CD14-positive monocyte (primary cell): ENCODE measurements around the gene ADD2. TPM values are rescaled to one million over a fixed set of nuclear protein-coding genes. Genes with fewer than 3 reads are reported as not detected.

Experiments
- DNase-seq, 3 donors: peaks; one replicate each; pipeline ENCODE4 v3.0.0-alpha.2; 2011 to 2022
- H2AFZ ChIP-seq: 2 replicates; pipeline ENCODE4 v1.6.0; 2012; ENCODE audit warnings: mild to moderate bottlenecking, low read depth, low read length, inconsistent platforms; ENCODE audit not compliant: insufficient read depth, poor library complexity, severe bottlenecking
- H3K27ac ChIP-seq, 2 donors: 1 replicate in 1 of 2; 2 replicates in 1 of 2; pipeline ENCODE4 v1.5.1; 2012 to 2013; ENCODE audit warnings: low read length in 2 of 2, control low read depth in 1 of 2, inconsistent platforms in 1 of 2, low read depth in 1 of 2, mild to moderate bottlenecking in 1 of 2
- H3K27me3 ChIP-seq, 2 donors: one replicate each; pipeline versions ENCODE4 v1.6.0 to v1.6.1; 2011 to 2013; ENCODE audit warnings: low read length in 2 of 2; ENCODE audit not compliant: control insufficient read depth in 2 of 2, insufficient read depth in 2 of 2
- H3K36me3 ChIP-seq, 2 donors: replicated peaks in 1 of 2; 1 replicate in 1 of 2; 2 replicates in 1 of 2; pipeline versions ENCODE4 v1.5.1 to v1.6.1; 2012 to 2013; ENCODE audit warnings: low read length in 2 of 2, control low read depth in 1 of 2, inconsistent platforms in 1 of 2, mild to moderate bottlenecking in 1 of 2; ENCODE audit not compliant: insufficient read depth in 2 of 2, control insufficient read depth in 1 of 2
- H3K4me1 ChIP-seq, 2 donors: 1 replicate in 1 of 2; 2 replicates in 1 of 2; pipeline versions ENCODE4 v1.5.1 to v1.6.1; 2012 to 2013; ENCODE audit warnings: low read length in 2 of 2, control low read depth in 1 of 2, inconsistent platforms in 1 of 2, mild to moderate bottlenecking in 1 of 2, moderate library complexity in 1 of 2; ENCODE audit not compliant: insufficient read depth in 2 of 2, control insufficient read depth in 1 of 2
- H3K4me2 ChIP-seq: replicated peaks from 2 replicates; pipeline ENCODE3; 2012; ENCODE audit warnings: low read length, moderate library complexity, mild to moderate bottlenecking; ENCODE audit not compliant: poor library complexity, severe bottlenecking; ENCODE audit errors: extremely low read depth
- H3K4me3 ChIP-seq, 3 experiments: fragments of 200-600 bp in 1 of 3; sonication (generic) in 1 of 3; replicated peaks in 1 of 3; 1 replicate in 2 of 3; 2 replicates in 1 of 3; pipeline ENCODE4 v1.5.1; 2011 to 2013; ENCODE audit warnings: low read length in 3 of 3, mild to moderate bottlenecking in 3 of 3, control low read depth in 2 of 3, low read depth in 2 of 3, inconsistent platforms in 1 of 3, moderate library complexity in 1 of 3
- H3K79me2 ChIP-seq: 2 replicates; pipeline ENCODE4 v1.6.0; 2012; ENCODE audit warnings: mild to moderate bottlenecking, control low read depth, inconsistent platforms, low read length, moderate library complexity; ENCODE audit not compliant: insufficient read depth
- H3K9ac ChIP-seq: 2 replicates; pipeline ENCODE4 v1.6.0; 2017; ENCODE audit warnings: low read length, mild to moderate bottlenecking; ENCODE audit not compliant: insufficient read depth, poor library complexity, severe bottlenecking
- H3K9me3 ChIP-seq, 2 donors: replicated peaks in 1 of 2; 1 replicate in 1 of 2; 2 replicates in 1 of 2; pipeline versions ENCODE4 v1.5.1 to v1.6.1; 2012 to 2013; ENCODE audit warnings: low read length in 2 of 2, control low read depth in 1 of 2; ENCODE audit not compliant: control insufficient read depth in 1 of 2, insufficient read depth in 1 of 2
- H4K20me1 ChIP-seq: 2 replicates; pipeline ENCODE4 v1.6.0; 2012; ENCODE audit warnings: mild to moderate bottlenecking, low read length, control low read depth, moderate library complexity; ENCODE audit not compliant: insufficient read depth
- H3K27ac Mint-ChIP-seq, 7 donors: one replicate each; pipeline ENCODE4 v1.8.0; 2020; ENCODE audit warnings: mild to moderate bottlenecking in 7 of 7, mixed read lengths in 7 of 7, moderate library complexity in 6 of 7, inconsistent platforms in 2 of 7
- H3K27me3 Mint-ChIP-seq, 3 donors: one replicate each; pipeline ENCODE4 v1.8.0; 2021 to 2022; ENCODE audit warnings: low read depth in 3 of 3, mild to moderate bottlenecking in 3 of 3, mixed read lengths in 3 of 3, moderate library complexity in 3 of 3, inconsistent platforms in 1 of 3
- H3K36me3 Mint-ChIP-seq, 2 donors: one replicate each; pipeline ENCODE4 v1.8.0; 2020; ENCODE audit warnings: mixed read lengths in 2 of 2, inconsistent platforms in 1 of 2, mild to moderate bottlenecking in 1 of 2
- H3K4me1 Mint-ChIP-seq: one replicate; pipeline ENCODE4 v1.8.0; 2020; ENCODE audit warnings: mild to moderate bottlenecking, mixed read lengths
- H3K4me3 Mint-ChIP-seq, 2 donors: one replicate each; pipeline ENCODE4 v1.8.0; 2020; ENCODE audit warnings: mild to moderate bottlenecking in 2 of 2, mixed read lengths in 2 of 2, moderate library complexity in 1 of 2
- H3K9me3 Mint-ChIP-seq, 7 donors: one replicate each; pipeline ENCODE4 v1.8.0; 2020 to 2022; ENCODE audit warnings: mixed read lengths in 7 of 7, mild to moderate bottlenecking in 6 of 7, moderate library complexity in 6 of 7, inconsistent platforms in 2 of 7
- CTCF ChIP-seq: fragments of 200-600 bp; IDR thresholded peaks from one replicate; pipeline ENCODE4 v1.8.0; 2022; ENCODE audit warnings: antibody characterized with exemption, mild to moderate bottlenecking
- WGBS: methylation state at CpG from one replicate; pipeline ENCODE4 v1.1.5; 2013; ENCODE audit warnings: missing lambda C conversion rate; ENCODE audit not compliant: insufficient coverage; 5-methylcytosine and 5-hydroxymethylcytosine counted together
- intact Hi-C, 2 donors: fragments of 100-400 bp; cut with micrococcal nuclease; formaldehyde crosslinking; loops; one replicate each; pipeline versions ENCODE4 v1.15.0 to v1.15.1; 2023
- polyA plus RNA-seq, 3 donors: library from polyadenylated mRNA; depleted of rRNA in 1 of 3; unstranded in 2 of 3; stranded (reverse) in 1 of 3; fragments of 300-500 nt in 2 of 3; fragments of >200 nt in 1 of 3; fragmentation: Illumina TruSeq in 2 of 3; gene quantifications; 1 replicate in 2 of 3; 2 replicates in 1 of 3; pipeline ENCODE4 v1.2.3, GENCODE V29; 2012 to 2021

Gene ADD2
- polyA plus RNA-seq, 3 donors = 0.18 to 0.56 (median 0.26) TPM

- TF ChIP-seq CTCF = no peak
- no peak overlapping the region for H3K4me3 Mint-ChIP-seq
- Histone ChIP-seq H3K27ac (no peak overlapping the region), H3K9me3 (no peaks in the 10 kb centered on the region), H3K4me2 (no peak overlapping the region), H3K36me3 (no peaks in the 10 kb centered on the region), H3K4me1 (no peaks in the 10 kb centered on the region), H3K9ac (no peak overlapping the region), H2AFZ (no peak overlapping the region), H3K79me2 (no peaks in the 10 kb centered on the region), H3K27me3 (no peaks in the 10 kb centered on the region), H4K20me1 (no peaks in the 10 kb centered on the region), H3K4me3 (no peak overlapping the region)
- H3K36me3 Mint-ChIP-seq = no peaks in the 10 kb centered on the region
- DNase-seq = no peak
- H3K27me3 Mint-ChIP-seq = peaks cover 5 to 7% (median 7%) of the 10 kb centered on the region in 3 donors
- H3K9me3 Mint-ChIP-seq = no peaks in the 10 kb centered on the region
- intact Hi-C loops = no loop called here
- WGBS = 78% methylated on average over 4 of the region's 8 CpGs
- H3K4me1 Mint-ChIP-seq = no peaks in the 10 kb centered on the region
- H3K27ac Mint-ChIP-seq = peak overlapping the region in 1 of 7 donors; percentile 63
Observed at GRCh38 chr2:70705160-70705850, 62.7 kb downstream of the ADD2 start.

- Mint-ChIP-seq H3K36me3 (no peaks in the 10 kb centered on the region), H3K4me3 (no peak overlapping the region), H3K27me3 (peaks cover 5 to 7% (median 7%) of the 10 kb centered on the region in 3 donors), H3K9me3 (no peaks in the 10 kb centered on the region), H3K27ac (peak overlapping the region in 1 of 7 donors; percentile 2), H3K4me1 (no peaks in the 10 kb centered on the region)
- Histone ChIP-seq H3K27ac (no peak overlapping the region), H3K4me2 (no peak overlapping the region), H3K9ac (no peak overlapping the region), H3K4me1 (no peaks in the 10 kb centered on the region), H3K36me3 (no peaks in the 10 kb centered on the region), H2AFZ (no peak overlapping the region), H3K79me2 (no peaks in the 10 kb centered on the region), H3K9me3 (no peaks in the 10 kb centered on the region), H4K20me1 (no peaks in the 10 kb centered on the region), H3K4me3 (no peak overlapping the region), H3K27me3 (no peaks in the 10 kb centered on the region)
- intact Hi-C loops = no loop called here
- no peak for TF ChIP-seq CTCF
- WGBS = 93% methylated on average over 6 of the region's 9 CpGs
- no peak for DNase-seq
Observed at GRCh38 chr2:70703900-70704549, 64.0 kb downstream of the ADD2 start.
